Liver (tissue), 9 donors: ENCODE measurements around the gene MYBPHL. TPM values are rescaled to one million over a fixed set of nuclear protein-coding genes. Genes with fewer than 3 reads are reported as not detected.
A peak's percentile ranks its signal among the peaks of the same experiment; 100 is the strongest.

Source experiments
- DNase-seq: peaks from one replicate; pipeline ENCODE4 v3.0.0-alpha.2; 2017; ENCODE audit warnings: low spot score
- H3K27ac ChIP-seq, 2 donors: one replicate each; pipeline ENCODE4 v1.7.0; 2013; ENCODE audit warnings: inconsistent platforms in 2 of 2, low read length in 2 of 2, control low read depth in 1 of 2, low read depth in 1 of 2, mild to moderate bottlenecking in 1 of 2
- H3K27me3 ChIP-seq, 4 donors: one replicate each; pipeline versions ENCODE4 v1.6.1 to v1.7.0; 2013; ENCODE audit warnings: low read length in 3 of 4, inconsistent platforms in 1 of 4, mild to moderate bottlenecking in 1 of 4, moderate library complexity in 1 of 4; ENCODE audit not compliant: control insufficient read depth in 4 of 4, insufficient read depth in 4 of 4
- H3K36me3 ChIP-seq, 4 donors: one replicate each; pipeline versions ENCODE4 v1.6.1 to v1.7.0; 2013; ENCODE audit warnings: low read length in 3 of 4, mild to moderate bottlenecking in 3 of 4, low read depth in 1 of 4, moderate library complexity in 1 of 4; ENCODE audit not compliant: control insufficient read depth in 4 of 4, insufficient read depth in 3 of 4
- H3K4me1 ChIP-seq, 4 donors: one replicate each; pipeline versions ENCODE4 v1.6.1 to v1.7.0; 2013; ENCODE audit warnings: low read length in 3 of 4, mild to moderate bottlenecking in 3 of 4, moderate library complexity in 1 of 4; ENCODE audit not compliant: control insufficient read depth in 4 of 4, insufficient read depth in 4 of 4
- H3K4me3 ChIP-seq, 3 donors: one replicate each; pipeline versions ENCODE4 v1.6.1 to v1.7.0; 2013; ENCODE audit warnings: low read length in 3 of 3, control low read depth in 1 of 3, low read depth in 1 of 3, mild to moderate bottlenecking in 1 of 3
- H3K9ac ChIP-seq, 2 donors: one replicate each; pipeline ENCODE4 v1.7.0; 2013; ENCODE audit warnings: low read length in 2 of 2, mild to moderate bottlenecking in 2 of 2, moderate library complexity in 2 of 2, control low read depth in 1 of 2, low read depth in 1 of 2
- H3K9me3 ChIP-seq, 4 donors: one replicate each; pipeline versions ENCODE4 v1.6.1 to v1.7.0; 2013; ENCODE audit warnings: low read length in 3 of 4; ENCODE audit not compliant: control insufficient read depth in 4 of 4
- ATF3 ChIP-seq: IDR thresholded peaks from 2 replicates; pipeline ENCODE4 v1.6.1; 2016; ENCODE audit warnings: antibody characterized with exemption
- FOXA2 ChIP-seq: IDR thresholded peaks from 2 replicates; pipeline ENCODE4 v1.6.1; 2016; ENCODE audit warnings: antibody characterized with exemption
- GABPA ChIP-seq, 2 donors: IDR thresholded peaks in 1 of 2; conservative IDR thresholded peaks in 1 of 2; 2 replicates each; pipeline ENCODE4 v1.6.1; 2016; ENCODE audit warnings: antibody characterized with exemption in 2 of 2, mild to moderate bottlenecking in 1 of 2, moderate library complexity in 1 of 2
- HNF4A ChIP-seq, 2 donors: conservative IDR thresholded peaks; 2 replicates each; pipeline ENCODE4 v1.6.1; 2016; ENCODE audit warnings: antibody characterized with exemption in 2 of 2, mild to moderate bottlenecking in 2 of 2
- JUND ChIP-seq, 2 donors: IDR thresholded peaks; 2 replicates each; pipeline ENCODE4 v1.6.1; 2016; ENCODE audit warnings: antibody characterized with exemption in 2 of 2
- MAX ChIP-seq: IDR thresholded peaks from 2 replicates; pipeline ENCODE4 v1.6.1; 2016; ENCODE audit warnings: antibody characterized with exemption
- NR2F2 ChIP-seq: IDR thresholded peaks from 2 replicates; pipeline ENCODE4 v1.6.1; 2016; ENCODE audit warnings: antibody characterized with exemption
- RAD21 ChIP-seq, 2 donors: IDR thresholded peaks; 2 replicates each; pipeline ENCODE4 v1.6.1; 2016; ENCODE audit warnings: antibody characterized with exemption in 2 of 2, mild to moderate bottlenecking in 2 of 2
- REST ChIP-seq: IDR thresholded peaks from 2 replicates; pipeline ENCODE4 v1.6.1; 2016; ENCODE audit warnings: antibody characterized with exemption, mild to moderate bottlenecking
- RXRA ChIP-seq, 2 donors: IDR thresholded peaks; 2 replicates each; pipeline ENCODE4 v1.6.1; 2017 to 2018; ENCODE audit warnings: antibody characterized with exemption in 2 of 2, mild to moderate bottlenecking in 1 of 2
- SP1 ChIP-seq: IDR thresholded peaks from 2 replicates; pipeline ENCODE4 v1.6.1; 2018; ENCODE audit warnings: antibody characterized with exemption, mild to moderate bottlenecking
- YY1 ChIP-seq: IDR thresholded peaks from 2 replicates; pipeline ENCODE4 v1.6.1; 2016; ENCODE audit warnings: antibody characterized with exemption, mild to moderate bottlenecking
- WGBS: extraction: QIAGEN DNeasy Blood & Tissue Kit; methylation state at CpG from one replicate; pipeline ENCODE4 v1.1.7; 2013; 5-methylcytosine and 5-hydroxymethylcytosine counted together
- polyA plus RNA-seq, 2 donors: library from polyadenylated mRNA; stranded (reverse) in 1 of 2; unstranded in 1 of 2; fragments of 200-250 nt in 1 of 2; fragments of >200 nt in 1 of 2; fragmentation: Nextera tagmentation in 1 of 2; extraction: Ambion mirVana in 1 of 2; gene quantifications; one replicate each; pipeline versions ENCODE4 v1.2.1 to v1.2.3, GENCODE V29; 2013 to 2015
- total RNA-seq, 2 donors: library from RNA; depleted of rRNA; stranded (reverse); fragments of >200 nt; gene quantifications; one replicate each; pipeline ENCODE4 v1.2.3, GENCODE V29; 2014
- donor health status: healthy.
- donor health status: healthy.
- donor health status: healthy.
- donor health status: healthy.
- donor health status: healthy.

The MYBPHL gene
- total and polyA plus RNA-seq, 4 donors: not detected

GRCh38 chr1:109282952-109283747 lies 23.7 kb downstream of the MYBPHL start, which contains the start of gene PSRC1 (continued):
- TF ChIP-seq REST (no peak), HNF4A (conservative IDR thresholded peaks at IDR 0.05) (peak; percentile 30 to 39)

- no peak for DNase-seq
- peak overlapping the region; percentile 67 to 88 for H3K27ac ChIP-seq
- H3K9ac ChIP-seq: no peak overlapping the region
- no peak for TF ChIP-seq GABPA (IDR thresholded peaks at IDR 0.05 in 1 of 2, conservative IDR thresholded peaks at IDR 0.05 in 1 of 2)
- no peak for TF ChIP-seq RXRA (IDR thresholded peaks at IDR 0.05)
- no peak for TF ChIP-seq YY1
- no peak for TF ChIP-seq ATF3
- TF ChIP-seq FOXA2: no peak
- TF ChIP-seq REST: no peak
- no peak for TF ChIP-seq JUND (IDR thresholded peaks at IDR 0.05)
- no peak for TF ChIP-seq SP1
- no peak for TF ChIP-seq HNF4A (conservative IDR thresholded peaks at IDR 0.05)
- no peak for TF ChIP-seq MAX
- TF ChIP-seq NR2F2: no peak
- no peak for TF ChIP-seq RAD21 (IDR thresholded peaks at IDR 0.05)
- peak overlapping the region; percentile 65 to 82 (median 65) for H3K4me3 ChIP-seq
- no peaks in the 10 kb centered on the region for H3K27me3 ChIP-seq
- 15% methylated on average over 10 of the region's 10 CpGs for WGBS
- H3K4me1 ChIP-seq: peaks cover 0 to 27% (median 17%) of the 10 kb centered on the region in 4 donors
- H3K9me3 ChIP-seq: no peaks in the 10 kb centered on the region
- no peaks in the 10 kb centered on the region for H3K36me3 ChIP-seq
Measured at GRCh38 chr1:109282497-109282951, 24.3 kb downstream of the MYBPHL start.
